Gastroesophageal sphincter (tissue), 4 donors: ENCODE measurements around the gene LRR1. TPM values are rescaled to one million over a fixed set of nuclear protein-coding genes. Genes with fewer than 3 reads are reported as not detected.
"Not testable (repeated sequence)": the region's sequence is repeated elsewhere in the genome, so short reads cannot be mapped to it uniquely, and the experiment has no call there.

ENCODE experiments used
- ATAC-seq: fragments of 150-250 bp; one replicate; pipeline ENCODE4 v1.9.1; 2016; ENCODE audit warnings: mild to moderate bottlenecking, moderate library complexity
- H3K27ac ChIP-seq, 4 donors: fragments of 200-600 bp; sonication (generic) in 3 of 4; 1 replicate in 3 of 4; 2 replicates in 1 of 4; pipeline ENCODE4 v1.5.1; 2016 to 2019
- H3K27me3 ChIP-seq: fragments of 200-600 bp; sonication (generic); one replicate; pipeline ENCODE4 v1.5.1; 2019
- H3K36me3 ChIP-seq, 2 donors: fragments of 200-600 bp; sonication (generic); one replicate each; pipeline ENCODE4 v1.5.1; 2019; ENCODE audit warnings: control low read depth in 1 of 2
- H3K4me1 ChIP-seq, 3 donors: fragments of 200-600 bp; sonication (generic); 1 replicate in 2 of 3; 2 replicates in 1 of 3; pipeline ENCODE4 v1.5.1; 2016 to 2019; ENCODE audit warnings: control low read depth in 2 of 3
- H3K4me3 ChIP-seq, 2 donors: fragments of 200-600 bp; sonication (generic); one replicate each; pipeline ENCODE4 v1.5.1; 2019; ENCODE audit warnings: mild to moderate bottlenecking in 1 of 2, moderate library complexity in 1 of 2
- H3K9me3 ChIP-seq, 3 donors: fragments of 200-600 bp; sonication (generic); one replicate each; pipeline ENCODE4 v1.5.1; 2017 to 2019; ENCODE audit warnings: control low read depth in 2 of 3
- CTCF ChIP-seq, 4 experiments: fragments of 200-600 bp in 2 of 4; fragments of 450-650 bp in 2 of 4; sonication (generic) in 1 of 4; IDR thresholded peaks; one replicate each; pipeline ENCODE4 v1.5.1; 2017 to 2019; ENCODE audit warnings: antibody characterized with exemption in 4 of 4, mild to moderate bottlenecking in 2 of 4, moderate library complexity in 2 of 4
- EP300 ChIP-seq: sonication (generic); formaldehyde crosslinking; IDR thresholded peaks from one replicate; pipeline ENCODE4 v1.6.1; 2017; ENCODE audit warnings: antibody characterized with exemption, mild to moderate bottlenecking
- POLR2A ChIP-seq, 2 donors: fragments of 450-650 bp; IDR thresholded peaks; one replicate each; pipeline ENCODE4 v1.6.1; 2017; ENCODE audit warnings: antibody characterized with exemption in 2 of 2, mild to moderate bottlenecking in 2 of 2, moderate library complexity in 1 of 2
- POLR2AphosphoS5 ChIP-seq: sonication (generic); formaldehyde crosslinking; IDR thresholded peaks from one replicate; pipeline ENCODE4 v1.6.1; 2017; ENCODE audit warnings: antibody characterized with exemption
- WGBS, 2 donors: methylation state at CpG; one replicate each; pipeline ENCODE4 v1.1.5; 2018; ENCODE audit warnings: low coverage in 1 of 2; 5-methylcytosine and 5-hydroxymethylcytosine counted together
- total RNA-seq, 4 donors: library from RNA; depleted of rRNA; stranded (reverse); fragments of >200 nt; gene quantifications; one replicate each; pipeline ENCODE4 v1.1.0, GENCODE V29; 2016

Gene LRR1
- total RNA-seq, 4 donors from 2014 or later, result 4.0 to 13.9 (median 9.9) TPM

GRCh38 chr14:49617852-49618519 lies 19.2 kb downstream of the LRR1 start:
- Histone ChIP-seq H3K9me3 (no peaks in the 10 kb centered on the region), H3K4me1 (peaks cover 5 to 43% (median 20%) of the 10 kb centered on the region in 3 donors), H3K27me3 (no peaks in the 10 kb centered on the region), H3K27ac (no peak overlapping the region), H3K4me3 (no peak overlapping the region), H3K36me3 (peaks cover 0 to 45% of the 10 kb centered on the region in 2 donors)
- no peak for TF ChIP-seq CTCF (IDR thresholded peaks at IDR 0.05)
- no peak for TF ChIP-seq POLR2AphosphoS5
- TF ChIP-seq POLR2A (IDR thresholded peaks at IDR 0.05), result no peak
- TF ChIP-seq EP300, result no peak
- no peak for ATAC-seq
- 83 to 93% methylated on average over 5 to 6 of the region's 6 CpGs for WGBS, 2 donors

GRCh38 chr14:49619273-49619672 lies 20.5 kb downstream of the LRR1 start:
- peak overlapping the region in 1 of 4 donors; percentile 92 for H3K27ac ChIP-seq
- 58 to 62% methylated on average over 8 to 18 of the region's 19 CpGs for WGBS, 2 donors
- H3K4me1 ChIP-seq, result peaks cover 5 to 56% (median 21%) of the 10 kb centered on the region in 3 donors
- H3K9me3 ChIP-seq, H3K27me3 ChIP-seq, ATAC-seq: not testable (repeated sequence)
- H3K4me3 ChIP-seq, result peak overlapping the region; percentile 78 to 86
- peaks cover 0 to 42% of the 10 kb centered on the region in 2 donors for H3K36me3 ChIP-seq

- Histone ChIP-seq H3K4me1 (peaks cover 5 to 59% (median 21%) of the 10 kb centered on the region in 3 donors), H3K9me3 (no peaks in the 10 kb centered on the region), H3K4me3 (peak overlapping the region; percentile 78 to 86), H3K27me3 (no peaks in the 10 kb centered on the region), H3K36me3 (peaks cover 0 to 38% of the 10 kb centered on the region in 2 donors), H3K27ac (peak overlapping the region; percentile 89 to 95 (median 92))
- 0 to 1% methylated on average over 11 of the region's 11 CpGs for WGBS, 2 donors
- TF ChIP-seq POLR2A (IDR thresholded peaks at IDR 0.05) (no peak), CTCF (IDR thresholded peaks at IDR 0.05) (no peak), POLR2AphosphoS5 (no peak), EP300 (no peak)
- ATAC-seq, result no peak
These were observed 21.0 kb downstream of the LRR1 start for GRCh38 chr14:49619730-49620129.

- TF ChIP-seq EP300, result no peak
- TF ChIP-seq POLR2AphosphoS5, result peak; percentile 98
- peak in 3 of 4 experiments; percentile 21 to 52 (median 32) for TF ChIP-seq CTCF (IDR thresholded peaks at IDR 0.05)
- peak; percentile 92 to 93 for TF ChIP-seq POLR2A (IDR thresholded peaks at IDR 0.05)
- Histone ChIP-seq H3K4me1 (peaks cover 5 to 59% (median 21%) of the 10 kb centered on the region in 3 donors), H3K36me3 (peaks cover 0 to 39% of the 10 kb centered on the region in 2 donors), H3K27me3 (no peaks in the 10 kb centered on the region), H3K4me3 (peak within 1 kb of the TSS; percentile 78 to 86), H3K9me3 (no peaks in the 10 kb centered on the region), H3K27ac (peak within 1 kb of the TSS; percentile 89 to 95 (median 92))
- 0% methylated on average over 26 of the region's 85 CpGs; no CpG with 5 or more reads in 1 of the 2 donors for WGBS, 2 donors
- ATAC-seq, result peak; percentile 100
These were observed 21.7 kb downstream of the LRR1 start, which contains the start of the genes MGAT2 and RPL36AL for GRCh38 chr14:49620182-49621113. Gene MGAT2, plus strand, starts transcription at chr14:49620799. Its CDS starts 470 bp downstream, at chr14:49621269. Gene RPL36AL, minus strand, starts transcription at chr14:49620626. Its CDS starts 1,522 bp downstream, at chr14:49619104.
